Subcutaneous abdominal adipose tissue (tissue), 5 donors: ENCODE measurements around the gene AP1G2.
A peak's percentile ranks its signal among the peaks of the same experiment; 100 is the strongest.

Experiments
- H3K27ac ChIP-seq: one replicate; pipeline ENCODE4 v1.7.0; 2013; ENCODE audit warnings: low read depth, mild to moderate bottlenecking, inconsistent platforms, low read length, moderate library complexity
- H3K27me3 ChIP-seq, 5 donors: one replicate each; pipeline ENCODE4 v1.7.0; 2013; ENCODE audit warnings: low read length in 5 of 5, inconsistent platforms in 1 of 5; ENCODE audit not compliant: control insufficient read depth in 5 of 5, insufficient read depth in 4 of 5
- H3K36me3 ChIP-seq, 5 donors: one replicate each; pipeline ENCODE4 v1.7.0; 2013; ENCODE audit warnings: low read length in 5 of 5; ENCODE audit not compliant: control insufficient read depth in 5 of 5, insufficient read depth in 5 of 5
- H3K4me1 ChIP-seq, 5 donors: one replicate each; pipeline ENCODE4 v1.7.0; 2013; ENCODE audit warnings: low read length in 5 of 5, mild to moderate bottlenecking in 3 of 5, moderate library complexity in 1 of 5; ENCODE audit not compliant: control insufficient read depth in 5 of 5, insufficient read depth in 5 of 5
- H3K4me3 ChIP-seq, 5 donors: one replicate each; pipeline ENCODE4 v1.7.0; 2013; ENCODE audit warnings: low read length in 5 of 5, low read depth in 1 of 5
- H3K9ac ChIP-seq, 5 donors: one replicate each; pipeline ENCODE4 v1.7.0; 2013; ENCODE audit warnings: low read length in 5 of 5, mild to moderate bottlenecking in 4 of 5, moderate library complexity in 3 of 5
- H3K9me3 ChIP-seq, 5 donors: one replicate each; pipeline ENCODE4 v1.7.0; 2013; ENCODE audit warnings: low read length in 5 of 5; ENCODE audit not compliant: control insufficient read depth in 5 of 5
- donor health status: healthy.
- donor health status: healthy.
- donor health status: healthy.
- donor health status: healthy.
- donor health status: healthy.

The AP1G2 gene

GRCh38 chr14:23564876-23565275 is 2.7 kb downstream of the AP1G2 start:
- H3K4me3 ChIP-seq, result no peak overlapping the region
- H3K9ac ChIP-seq, result no peak overlapping the region
- peaks cover 0 to 43% (median 14%) of the 10 kb centered on the region in 5 donors for H3K36me3 ChIP-seq
- no peak overlapping the region for H3K27ac ChIP-seq
- H3K4me1 ChIP-seq, result peaks cover 0 to 22% (median 17%) of the 10 kb centered on the region in 5 donors
- peaks cover 0 to 3% (median 0%) of the 10 kb centered on the region in 5 donors for H3K27me3 ChIP-seq
- H3K9me3 ChIP-seq, result no peaks in the 10 kb centered on the region

DNA sequence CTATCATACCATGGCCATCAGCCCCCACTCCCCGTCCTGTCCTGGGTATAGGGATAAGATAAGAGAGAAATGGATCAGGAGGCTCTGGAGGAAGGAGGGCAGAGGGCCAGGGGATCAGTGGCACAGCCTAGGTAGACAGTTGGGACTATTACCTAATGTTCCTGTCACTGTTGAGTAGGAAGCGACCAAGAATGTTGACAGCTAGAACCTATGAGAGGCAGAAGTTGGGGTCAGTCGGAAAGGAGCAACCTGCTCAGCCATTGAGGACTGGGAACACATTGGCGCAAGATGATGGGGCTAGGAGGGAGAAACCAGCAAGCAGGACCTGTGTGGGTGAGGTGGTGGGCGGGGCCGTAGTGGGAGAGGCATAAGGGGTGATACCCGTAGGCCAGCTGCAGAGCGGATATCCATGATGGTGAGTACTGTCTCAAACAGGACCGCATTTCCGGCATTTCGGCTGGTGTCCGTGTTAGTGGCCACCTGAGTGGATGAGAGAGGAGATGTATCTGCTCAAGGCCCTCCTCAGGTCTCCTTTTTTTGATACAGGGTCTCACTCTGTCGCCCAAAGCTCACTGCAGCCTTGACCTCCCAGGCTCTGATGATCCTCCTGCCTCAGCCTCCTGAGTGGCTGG is 3.3 kb downstream of the AP1G2 start:
- Histone ChIP-seq H3K27ac (no peak overlapping the region), H3K4me3 (no peak overlapping the region), H3K9me3 (no peaks in the 10 kb centered on the region), H3K4me1 (peaks cover 0 to 26% (median 17%) of the 10 kb centered on the region in 5 donors), H3K27me3 (peaks cover 0 to 3% (median 0%) of the 10 kb centered on the region in 5 donors), H3K36me3 (peaks cover 0 to 47% (median 17%) of the 10 kb centered on the region in 5 donors), H3K9ac (no peak overlapping the region)

GRCh38 chr14:23563473-23564180 is 4.0 kb downstream of the AP1G2 start:
- Histone ChIP-seq H3K4me3 (no peak overlapping the region), H3K9me3 (no peaks in the 10 kb centered on the region), H3K27ac (no peak overlapping the region), H3K4me1 (peaks cover 0 to 25% (median 17%) of the 10 kb centered on the region in 5 donors), H3K9ac (no peak overlapping the region), H3K27me3 (peaks cover 0 to 3% (median 0%) of the 10 kb centered on the region in 5 donors), H3K36me3 (peaks cover 0 to 54% (median 21%) of the 10 kb centered on the region in 5 donors)

- H3K4me3 ChIP-seq, result no peak overlapping the region
- H3K9me3 ChIP-seq, result no peaks in the 10 kb centered on the region
- no peak overlapping the region for H3K9ac ChIP-seq
- H3K27ac ChIP-seq, result no peak overlapping the region
- peaks cover 0 to 18% (median 14%) of the 10 kb centered on the region in 5 donors for H3K4me1 ChIP-seq
- H3K27me3 ChIP-seq, result no peaks in the 10 kb centered on the region
- peaks cover 0 to 61% (median 25%) of the 10 kb centered on the region in 5 donors for H3K36me3 ChIP-seq
Measured at GRCh38 chr14:23562822-23563472, 4.6 kb downstream of the AP1G2 start.

- H3K4me3 ChIP-seq, result no peak overlapping the region
- H3K27ac ChIP-seq, result no peak overlapping the region
Measured at GRCh38 chr14:23561873-23562821, 5.4 kb downstream of the AP1G2 start.

GRCh38 chr14:23561259-23561658 is 6.3 kb downstream of the AP1G2 start:
- Histone ChIP-seq H3K9ac (peak overlapping the region in 1 of 5 donors; percentile 7), H3K4me3 (no peak overlapping the region), H3K9me3 (no peaks in the 10 kb centered on the region), H3K27me3 (no peaks in the 10 kb centered on the region), H3K36me3 (peaks cover 0 to 61% (median 25%) of the 10 kb centered on the region in 5 donors), H3K4me1 (peaks cover 5 to 21% (median 18%) of the 10 kb centered on the region in 5 donors), H3K27ac (no peak overlapping the region)

More at GRCh38 chr14:23561873-23562821, 5.4 kb downstream of the AP1G2 start:
- no peaks in the 10 kb centered on the region for H3K9me3 ChIP-seq
- peak overlapping the region in 1 of 5 donors; percentile 28 for H3K9ac ChIP-seq
- H3K27me3 ChIP-seq, result no peaks in the 10 kb centered on the region
- peaks cover 0 to 61% (median 25%) of the 10 kb centered on the region in 5 donors for H3K36me3 ChIP-seq
- H3K4me1 ChIP-seq, result peaks cover 0 to 18% (median 14%) of the 10 kb centered on the region in 5 donors

- Histone ChIP-seq H3K4me3 (no peak overlapping the region), H3K4me1 (peaks cover 5 to 29% (median 18%) of the 10 kb centered on the region in 5 donors), H3K9me3 (no peaks in the 10 kb centered on the region), H3K27ac (no peak overlapping the region), H3K27me3 (no peaks in the 10 kb centered on the region), H3K9ac (no peak overlapping the region), H3K36me3 (peaks cover 0 to 50% (median 25%) of the 10 kb centered on the region in 5 donors)
Measured at GRCh38 chr14:23559926-23560520, 7.6 kb downstream of the AP1G2 start.

GRCh38 chr14:23559010-23559925 is 8.3 kb downstream of the AP1G2 start:
- Histone ChIP-seq H3K9me3 (no peaks in the 10 kb centered on the region), H3K9ac (no peak overlapping the region)

More at GRCh38 chr14:23559010-23559925, 8.3 kb downstream of the AP1G2 start:
- Histone ChIP-seq H3K4me1 (peaks cover 5 to 29% (median 18%) of the 10 kb centered on the region in 5 donors), H3K27me3 (no peaks in the 10 kb centered on the region), H3K36me3 (peaks cover 0 to 46% (median 25%) of the 10 kb centered on the region in 5 donors), H3K27ac (no peak overlapping the region), H3K4me3 (no peak overlapping the region)
